DOHH2 (cell line): ENCODE results near the gene DCAF8L2.

ENCODE experiments used
- H3F3A ChIP-seq: fragments of 200-600 bp; sonication (generic), shearing (Covaris generic); 2 replicates; pipeline ENCODE4 v1.6.0; 2016; ENCODE audit warnings: antibody characterized with exemption, mild to moderate bottlenecking; ENCODE audit not compliant: control insufficient read depth, insufficient read depth
- H3K27ac ChIP-seq: fragments of 200-600 bp; sonication (generic); 2 replicates; pipeline ENCODE4 v1.5.1; 2014; ENCODE audit warnings: low read depth, mild to moderate bottlenecking, low read length, moderate library complexity
- H3K27me3 ChIP-seq: fragments of 200-600 bp; sonication (generic); 2 replicates; pipeline ENCODE4 v1.6.1; 2014; ENCODE audit warnings: mild to moderate bottlenecking, low read length, mixed read lengths; ENCODE audit not compliant: control insufficient read depth
- H3K36me3 ChIP-seq: fragments of 200-600 bp; sonication (generic); 2 replicates; pipeline ENCODE4 v1.6.1; 2014; ENCODE audit warnings: mild to moderate bottlenecking, low read length, moderate library complexity, mixed read lengths; ENCODE audit not compliant: control insufficient read depth
- H3K4me1 ChIP-seq: fragments of 200-600 bp; sonication (generic); 2 replicates; pipeline ENCODE4 v1.6.1; 2014; ENCODE audit warnings: mild to moderate bottlenecking, low read length, mixed read lengths; ENCODE audit not compliant: control insufficient read depth
- H3K4me2 ChIP-seq: fragments of 200-600 bp; sonication (generic); 2 replicates; pipeline ENCODE4 v1.6.0; 2014; ENCODE audit warnings: mild to moderate bottlenecking, low read length, moderate library complexity
- H3K4me3 ChIP-seq: fragments of 200-600 bp; sonication (generic); 2 replicates; pipeline ENCODE4 v1.5.1; 2014; ENCODE audit warnings: mild to moderate bottlenecking, low read length, mixed read lengths
- H3K79me2 ChIP-seq: fragments of 200-600 bp; sonication (generic); 2 replicates; pipeline ENCODE4 v1.6.1; 2014; ENCODE audit warnings: mild to moderate bottlenecking, low read length, mixed read lengths; ENCODE audit not compliant: control insufficient read depth
- H3K9me2 ChIP-seq: fragments of 200-600 bp; sonication (generic); replicated peaks from 2 replicates; pipeline ENCODE4 v1.6.1; 2014; ENCODE audit warnings: mild to moderate bottlenecking, low read length, mixed read lengths; ENCODE audit not compliant: control insufficient read depth
- H3K9me3 ChIP-seq: fragments of 200-600 bp; sonication (generic); 2 replicates; pipeline ENCODE4 v1.6.1; 2014; ENCODE audit warnings: antibody characterized with exemption, low read length, mixed read lengths; ENCODE audit not compliant: control insufficient read depth, insufficient read depth
- H4K20me1 ChIP-seq: fragments of 200-600 bp; sonication (generic); 2 replicates; pipeline ENCODE4 v1.6.0; 2014; ENCODE audit warnings: low read depth, mild to moderate bottlenecking, antibody characterized with exemption, low read length, moderate library complexity; ENCODE audit not compliant: control insufficient read depth, insufficient read depth
- EZH2phosphoT487 ChIP-seq: fragments of 200-600 bp; sonication (generic); IDR thresholded peaks from 2 replicates; pipeline ENCODE4 v1.6.1; 2017; ENCODE audit warnings: borderline replicate concordance, mild to moderate bottlenecking, antibody characterized with exemption, low read length, moderate library complexity, mixed read lengths
- TF ChIP-seq, protein P1 (sequence below): fragments of 200-600 bp; sonication (generic); IDR thresholded peaks from one replicate; pipeline ENCODE4 v1.5.1; 2014; ENCODE audit warnings: antibody characterized with exemption, mild to moderate bottlenecking, low read depth, low read length; ENCODE audit not compliant: poor library complexity, severe bottlenecking

DCAF8L2 gene

DNA sequence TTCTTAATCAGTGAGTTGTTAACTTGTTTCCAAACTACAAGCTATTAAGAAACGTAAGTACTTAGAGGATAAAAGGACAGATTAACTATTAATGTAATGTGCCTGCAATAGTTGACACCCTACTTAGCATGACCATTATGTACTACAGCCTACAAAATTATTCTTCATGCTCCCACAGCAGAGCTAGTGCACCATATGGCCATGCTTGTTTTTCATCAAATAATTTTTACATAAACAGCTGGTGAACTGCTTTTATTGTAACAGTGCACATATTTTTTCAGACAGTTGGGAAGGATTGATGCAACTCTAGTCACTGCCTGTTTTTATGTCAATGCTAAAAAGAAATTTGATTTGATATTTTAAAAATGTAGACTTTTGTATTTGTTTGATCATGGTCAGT, 207.4 kb downstream of the DCAF8L2 start:
- Histone ChIP-seq H3K9me3 (no peaks in the 10 kb centered on the region), H3F3A (no peaks in the 10 kb centered on the region), H3K27ac (no peak overlapping the region), H3K4me2 (no peak overlapping the region), H3K9me2 (no peaks in the 10 kb centered on the region), H3K27me3 (no peaks in the 10 kb centered on the region), H3K4me1 (no peaks in the 10 kb centered on the region), H4K20me1 (no peaks in the 10 kb centered on the region), H3K4me3 (no peak overlapping the region), H3K79me2 (no peaks in the 10 kb centered on the region), H3K36me3 (no peaks in the 10 kb centered on the region)
- TF ChIP-seq, protein P1, sequence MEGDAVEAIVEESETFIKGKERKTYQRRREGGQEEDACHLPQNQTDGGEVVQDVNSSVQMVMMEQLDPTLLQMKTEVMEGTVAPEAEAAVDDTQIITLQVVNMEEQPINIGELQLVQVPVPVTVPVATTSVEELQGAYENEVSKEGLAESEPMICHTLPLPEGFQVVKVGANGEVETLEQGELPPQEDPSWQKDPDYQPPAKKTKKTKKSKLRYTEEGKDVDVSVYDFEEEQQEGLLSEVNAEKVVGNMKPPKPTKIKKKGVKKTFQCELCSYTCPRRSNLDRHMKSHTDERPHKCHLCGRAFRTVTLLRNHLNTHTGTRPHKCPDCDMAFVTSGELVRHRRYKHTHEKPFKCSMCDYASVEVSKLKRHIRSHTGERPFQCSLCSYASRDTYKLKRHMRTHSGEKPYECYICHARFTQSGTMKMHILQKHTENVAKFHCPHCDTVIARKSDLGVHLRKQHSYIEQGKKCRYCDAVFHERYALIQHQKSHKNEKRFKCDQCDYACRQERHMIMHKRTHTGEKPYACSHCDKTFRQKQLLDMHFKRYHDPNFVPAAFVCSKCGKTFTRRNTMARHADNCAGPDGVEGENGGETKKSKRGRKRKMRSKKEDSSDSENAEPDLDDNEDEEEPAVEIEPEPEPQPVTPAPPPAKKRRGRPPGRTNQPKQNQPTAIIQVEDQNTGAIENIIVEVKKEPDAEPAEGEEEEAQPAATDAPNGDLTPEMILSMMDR: no peak
- no peak for TF ChIP-seq EZH2phosphoT487
